ENCODE results near the gene TCF4.
A peak's percentile ranks its signal among the peaks of the same experiment; 100 is the strongest.

TCF4 gene

GRCh38 chr18:55286257-55286825 is 301.7 kb downstream of the TCF4 start:
- DNase-seq: no peak

DNA sequence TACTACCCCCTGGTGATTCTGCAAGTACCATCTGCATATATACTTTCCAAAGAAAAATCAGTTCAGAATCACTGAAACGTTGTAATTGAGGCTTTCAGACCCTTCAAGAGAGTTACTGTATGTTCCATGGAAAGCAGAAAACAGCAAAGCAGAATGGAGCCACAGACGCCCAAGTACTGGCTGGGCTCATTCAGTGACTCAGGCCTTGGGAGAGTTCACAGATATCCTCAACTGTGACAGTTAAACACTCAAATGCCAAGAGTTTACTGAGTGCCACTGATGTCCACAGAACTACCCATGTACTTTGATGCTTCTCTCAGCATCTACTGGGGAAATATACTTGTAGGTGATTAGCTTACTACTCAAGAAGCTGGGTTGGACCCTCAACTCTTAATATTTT is 303.4 kb downstream of the TCF4 start:
- no peak for DNase-seq

- no peak for DNase-seq
Observed at GRCh38 chr18:55283309-55283708, 304.7 kb downstream of the TCF4 start.

DNA sequence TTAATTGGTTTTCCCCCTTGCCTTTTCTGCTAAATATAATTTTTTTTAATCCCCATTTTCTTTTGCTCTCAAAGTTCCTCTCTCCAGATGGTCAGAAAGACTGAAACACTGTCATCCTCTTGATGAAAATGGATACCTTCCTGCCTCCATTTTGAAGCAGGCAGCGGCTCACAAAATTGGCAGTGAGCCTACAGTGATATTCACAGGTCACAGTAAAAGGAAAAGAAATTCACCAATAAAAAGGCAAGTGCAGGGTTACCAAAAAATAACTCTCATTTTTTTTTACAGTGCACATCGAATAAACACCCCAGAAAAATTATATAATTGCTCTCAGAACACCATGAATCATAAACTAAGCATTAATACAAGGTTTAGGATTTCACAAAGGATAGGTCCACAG is 307.5 kb downstream of the TCF4 start:
- DNase-seq: peak; percentile 94

DNA sequence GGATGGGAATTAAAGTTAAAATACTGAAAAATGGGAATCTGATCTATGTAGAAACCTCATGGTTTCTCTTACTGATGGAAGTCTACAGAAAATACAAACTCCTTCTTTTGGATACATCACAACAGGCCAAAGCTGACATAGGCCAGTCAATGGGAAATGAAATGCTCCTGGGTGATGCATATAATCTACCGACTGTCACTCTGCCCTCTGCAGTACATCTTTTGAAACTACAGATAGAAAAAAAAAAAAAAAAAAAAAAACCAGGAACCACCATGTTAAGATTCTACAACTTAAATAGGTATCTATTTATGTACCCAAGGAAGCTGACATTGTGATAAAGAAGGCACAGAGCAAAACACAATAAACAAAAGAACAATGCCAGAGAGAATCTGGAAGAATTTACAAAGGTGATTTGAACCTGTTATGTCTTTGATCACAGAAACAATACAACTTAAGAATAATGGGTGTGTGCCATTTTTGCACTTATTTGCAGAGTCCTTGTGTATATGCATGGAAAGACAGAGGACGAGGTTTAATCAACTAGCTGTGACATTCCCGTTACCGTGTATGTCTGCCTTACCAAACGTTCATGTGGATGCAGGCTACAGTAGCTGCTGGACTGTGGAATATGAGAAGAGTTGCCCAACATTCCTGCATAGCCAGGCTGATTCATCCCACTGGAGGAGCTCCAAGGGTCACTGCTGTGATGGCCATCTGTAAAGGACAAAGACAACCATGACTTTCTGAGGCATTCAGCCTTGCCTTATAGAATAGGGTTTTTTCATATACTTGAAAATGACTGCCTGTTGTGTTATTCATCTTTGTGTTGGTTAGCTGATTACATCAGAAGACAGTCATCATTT is 312.7 kb downstream of the TCF4 start:
- DNase-seq: peak; percentile 55

DNA sequence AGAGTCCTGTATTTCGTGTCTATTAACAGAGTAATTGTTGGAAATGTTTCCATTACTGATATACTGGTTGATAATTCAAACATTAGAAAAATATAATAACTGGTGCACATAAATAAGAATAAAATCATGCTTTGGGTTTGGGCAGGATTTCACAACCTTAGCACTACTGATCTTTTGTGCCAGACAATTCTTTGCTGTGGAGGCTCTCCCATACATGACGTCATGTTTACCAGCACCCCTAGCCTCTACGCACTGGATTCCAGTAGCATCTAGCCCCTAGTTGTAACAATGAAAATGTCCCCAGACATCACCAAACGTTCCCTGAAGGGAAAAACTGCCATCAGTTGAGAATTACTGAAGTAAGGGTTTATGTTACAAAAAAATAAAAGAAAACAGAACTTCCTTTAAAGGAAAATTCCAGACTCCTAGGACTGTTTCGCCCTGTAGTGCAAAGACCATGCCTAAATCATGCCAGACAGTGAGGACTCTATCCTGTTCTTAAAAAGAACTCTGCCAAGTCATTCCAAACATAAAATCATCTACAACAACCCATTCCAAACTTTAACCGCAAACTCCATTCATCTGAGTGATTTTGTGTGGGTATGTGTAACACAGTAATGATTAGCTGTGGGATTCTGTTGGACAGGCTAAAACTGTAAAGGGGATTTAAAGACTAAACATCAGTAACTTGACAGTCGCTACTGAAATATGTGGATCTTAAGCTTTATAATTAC is 315.3 kb downstream of the TCF4 start:
- DNase-seq: no peak

DNA sequence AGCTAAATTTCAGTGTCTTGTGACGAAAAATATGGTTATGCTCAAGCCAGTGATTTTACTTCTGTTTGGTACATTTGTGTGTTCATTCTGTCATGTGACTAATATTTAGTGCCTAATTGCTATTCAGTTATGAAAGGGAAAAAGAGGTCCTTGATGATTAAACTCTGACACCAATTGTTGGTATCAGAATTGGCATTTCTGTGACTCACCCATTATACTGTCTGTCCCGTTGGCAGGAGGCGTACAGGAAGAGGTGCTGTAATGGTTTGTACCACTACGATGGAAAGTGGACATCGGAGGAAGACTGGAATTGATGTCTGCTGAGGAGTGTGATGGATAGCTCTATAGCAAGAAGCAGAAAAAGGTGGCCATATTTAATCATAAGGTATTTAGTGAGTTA is 318.4 kb downstream of the TCF4 start:
- no peak for DNase-seq

DNA sequence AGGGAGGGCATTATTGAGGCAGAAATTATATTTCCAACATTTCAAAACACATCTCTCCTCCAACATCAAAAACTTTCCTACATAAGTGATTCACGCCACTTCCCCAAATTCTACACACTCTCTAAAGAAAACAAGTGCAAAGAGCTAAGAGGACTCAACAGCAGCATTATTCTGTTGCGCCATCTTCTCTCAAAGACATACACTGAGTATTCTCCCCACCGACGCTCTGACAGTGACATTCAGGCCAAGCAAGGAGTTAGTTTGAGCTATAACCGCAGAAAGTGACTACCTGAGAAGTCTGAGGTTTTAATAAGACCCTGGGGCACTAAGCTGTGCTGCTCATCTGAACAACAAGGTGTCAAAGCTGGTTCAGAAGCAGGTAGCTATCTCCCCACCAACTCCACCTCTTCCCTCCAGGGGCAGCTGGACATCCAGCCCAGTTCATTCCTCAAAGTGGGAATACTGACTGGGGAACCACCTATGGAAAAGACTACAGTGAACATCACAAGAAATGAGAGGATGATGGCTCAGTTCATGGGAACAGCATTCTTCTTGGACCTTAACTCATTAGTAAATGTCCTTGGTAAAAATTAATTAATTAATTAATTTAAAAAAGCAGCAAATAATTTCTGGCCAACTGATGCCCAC is 319.2 kb downstream of the TCF4 start:
- no peak for DNase-seq

- DNase-seq: no peak
Observed at GRCh38 chr18:55268151-55268601, 319.8 kb downstream of the TCF4 start.

DNA sequence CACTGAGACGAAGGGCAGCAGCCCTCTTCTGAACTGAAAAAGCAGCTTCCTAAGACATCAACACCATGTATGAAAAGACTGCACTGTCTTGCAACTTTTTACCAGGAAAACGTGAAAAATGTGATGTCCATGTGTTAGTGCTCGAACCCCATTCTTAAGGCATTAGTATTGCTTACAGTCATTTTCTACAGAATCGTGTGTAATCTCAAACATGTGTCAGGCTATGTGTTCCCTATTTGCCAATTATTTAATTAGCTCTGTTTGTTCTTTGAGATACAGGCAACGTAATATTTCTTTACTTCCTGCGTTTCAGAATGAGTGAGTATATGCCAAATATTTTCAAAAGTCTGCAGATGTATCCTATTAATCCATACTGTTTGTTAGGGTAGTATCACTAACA is 321.0 kb downstream of the TCF4 start:
- no peak for DNase-seq

- peak; percentile 24 for DNase-seq
Observed at GRCh38 chr18:55265984-55266383, 322.0 kb downstream of the TCF4 start.

DNA sequence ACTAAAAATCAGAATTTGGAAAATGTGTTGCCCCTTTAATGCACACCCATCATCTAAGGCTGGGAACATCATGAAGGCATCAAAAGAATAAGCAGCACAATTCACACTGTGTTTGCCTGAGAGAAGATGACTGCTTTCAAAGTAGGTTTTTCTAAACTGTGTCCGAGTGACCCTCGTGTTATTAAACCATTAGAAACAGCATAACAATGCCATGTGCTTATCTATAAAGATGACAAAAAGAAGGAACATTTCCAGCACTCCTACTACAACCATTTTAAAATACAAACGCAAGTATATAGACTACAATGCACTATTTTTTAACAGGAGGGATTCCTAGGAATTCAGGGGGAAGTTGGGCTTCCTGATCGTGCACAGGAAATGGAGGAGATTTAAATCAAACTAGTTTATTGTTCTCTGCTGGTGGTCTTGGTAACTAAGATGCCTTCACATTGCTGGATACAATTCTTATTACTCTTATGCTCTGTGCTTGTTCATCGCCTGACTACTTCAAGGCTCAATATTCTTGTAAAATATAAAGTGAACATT is 322.8 kb downstream of the TCF4 start:
- DNase-seq: no peak

DNA sequence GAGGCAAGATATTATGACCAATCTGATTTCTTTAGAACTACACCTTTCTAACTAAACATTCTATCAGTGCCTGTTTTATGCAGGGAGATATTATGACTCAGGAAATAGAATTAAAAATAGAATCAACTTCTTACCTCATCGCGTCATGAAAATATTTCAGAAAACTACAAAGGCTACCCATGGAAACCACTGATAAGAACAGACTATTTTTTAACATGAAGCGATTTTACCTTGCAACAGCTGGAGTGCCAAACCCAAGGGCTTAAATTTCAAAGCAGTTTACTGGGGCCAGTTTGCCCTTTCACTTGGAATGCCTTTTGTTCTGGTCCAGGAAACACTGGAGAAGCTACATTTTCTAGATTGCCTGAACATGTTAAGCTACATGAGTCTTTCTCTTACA is 323.9 kb downstream of the TCF4 start:
- DNase-seq: peak; percentile 32

DNA sequence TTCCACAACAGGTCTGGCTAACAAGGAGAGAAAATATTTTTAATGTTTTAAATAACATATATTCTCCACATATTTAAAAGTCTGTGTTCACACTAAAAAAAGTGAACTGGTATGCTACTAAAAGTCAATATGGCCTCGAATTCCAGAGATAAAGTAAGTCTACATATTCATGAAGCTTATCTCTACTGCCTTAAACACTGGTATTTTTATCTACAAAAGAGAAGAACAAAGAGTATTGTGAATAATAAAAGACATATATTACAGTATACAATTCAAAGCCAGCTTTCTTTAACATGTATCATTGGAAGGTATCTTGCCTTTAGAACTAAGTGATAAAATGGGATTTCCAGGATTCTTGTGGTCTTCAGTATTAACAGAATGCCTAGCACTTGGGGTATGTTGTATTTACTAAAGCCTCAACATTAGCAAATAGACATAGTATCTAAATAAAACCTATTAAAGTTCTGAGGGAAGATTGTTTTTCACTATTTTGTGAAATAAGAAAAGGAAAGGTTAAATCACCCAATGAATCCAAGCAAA is 325.9 kb downstream of the TCF4 start:
- DNase-seq: no peak

DNA sequence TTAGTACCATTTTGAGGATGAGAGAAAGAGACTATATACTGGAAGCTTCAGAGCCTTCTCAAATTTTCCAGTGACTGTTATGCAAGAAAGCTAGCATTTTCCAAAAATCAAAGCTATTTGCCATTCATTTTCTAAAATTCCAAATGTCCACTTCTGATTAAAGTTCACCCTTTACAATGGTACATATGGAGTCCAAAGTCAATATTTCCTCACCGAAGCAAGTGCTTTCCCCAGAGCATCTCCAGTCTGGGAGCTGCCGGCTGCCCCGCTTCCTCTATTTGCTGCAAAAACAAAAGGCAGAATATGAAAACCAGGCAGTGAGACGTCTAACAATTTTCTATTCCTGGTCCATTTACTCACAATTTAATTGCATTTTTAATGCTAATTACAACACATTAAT is 326.7 kb downstream of the TCF4 start:
- DNase-seq: no peak

GRCh38 chr18:55258088-55258487 is 329.9 kb downstream of the TCF4 start:
- DNase-seq: no peak

DNA sequence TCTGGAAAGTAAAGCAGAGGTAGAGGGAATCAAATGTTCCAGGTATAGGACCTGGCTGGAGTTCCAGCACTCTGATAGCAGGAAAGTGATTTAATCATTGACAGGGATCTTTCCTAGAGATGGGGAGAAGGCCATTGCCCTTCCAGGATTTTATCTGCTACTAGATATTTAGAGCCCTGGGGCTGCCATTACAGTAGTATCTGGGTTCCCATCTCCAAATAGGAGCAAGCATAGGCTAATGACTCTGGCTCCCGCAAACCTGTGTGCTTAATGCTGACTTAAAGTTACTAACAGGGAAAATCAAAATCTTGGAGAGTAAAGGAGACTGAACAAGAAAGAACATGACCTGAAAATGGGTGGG is 331.1 kb downstream of the TCF4 start:
- no peak for DNase-seq

- peak; percentile 69 for DNase-seq
Observed at GRCh38 chr18:55256226-55256928, 331.6 kb downstream of the TCF4 start.

GRCh38 chr18:55253814-55254213 is 334.2 kb downstream of the TCF4 start:
- DNase-seq: no peak

DNA sequence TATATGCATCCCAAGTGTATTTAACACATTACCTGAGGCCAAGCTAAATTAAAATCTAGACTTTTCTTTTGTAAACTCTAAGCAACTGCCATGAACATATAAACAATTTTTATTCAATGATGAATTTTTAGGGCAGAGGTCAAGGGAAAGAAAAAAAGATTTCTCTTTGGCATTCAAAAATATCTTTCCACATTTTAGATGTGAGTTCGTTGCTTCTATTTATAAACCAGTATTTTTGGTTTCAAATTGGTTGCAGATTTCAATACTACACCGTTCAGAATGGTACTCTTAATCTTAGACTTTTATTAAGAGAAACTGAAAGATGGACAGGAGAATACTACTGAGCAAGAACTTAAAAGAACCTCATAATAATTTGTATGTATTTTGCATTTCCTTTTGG is 335.1 kb downstream of the TCF4 start:
- no peak for DNase-seq

- no peak for DNase-seq
Observed at GRCh38 chr18:55252053-55252675, 335.8 kb downstream of the TCF4 start.
